H1 (cell line): ENCODE data around the gene UBR2. TPM values are rescaled to one million over a fixed set of nuclear protein-coding genes. Genes with fewer than 3 reads are reported as not detected.

Experiments
- KDM4A ChIP-seq: IDR thresholded peaks from one replicate; pipeline ENCODE4 v1.7.1; 2012; ENCODE audit warnings: low read depth, mild to moderate bottlenecking, moderate library complexity, low read length, inconsistent platforms; ENCODE audit not compliant: severe bottlenecking
- MAFK ChIP-seq: IDR thresholded peaks from 2 replicates; pipeline ENCODE4 v1.6.1; 2012; ENCODE audit warnings: low read depth, mild to moderate bottlenecking, improper control_type of control experiment, low read length
- polyA plus RNA-seq, 7 experiments: library from polyadenylated mRNA; depleted of rRNA in 3 of 7; stranded (reverse) in 5 of 7; unstranded in 2 of 7; fragments of >200 nt in 5 of 7; fragments of 200-250 nt in 2 of 7; gene quantifications; 1 replicate in 5 of 7; 2 replicates in 1 of 7; 4 replicates in 1 of 7; pipeline versions ENCODE4 v1.2.1 to v1.2.3, GENCODE V29; 2011 to 2013; ENCODE audit warnings: missing spikeins in 2 of 7, mixed read lengths in 2 of 7
- total RNA-seq: library from RNA; stranded (reverse); fragmentation: NEBNext Ultra II Directional; extraction: Animal tissue kit (Norgen Biotek cat#: 25700); gene quantifications from 2 replicates; pipeline ENCODE4 v1.2.1, GENCODE V29; 2021

The UBR2 gene
- total and polyA plus RNA-seq, 2 of the 8 experiments (the other 6 are each of a cell fraction or from before 2014, with no cell fraction given): 6.5 to 19.5 TPM

DNA sequence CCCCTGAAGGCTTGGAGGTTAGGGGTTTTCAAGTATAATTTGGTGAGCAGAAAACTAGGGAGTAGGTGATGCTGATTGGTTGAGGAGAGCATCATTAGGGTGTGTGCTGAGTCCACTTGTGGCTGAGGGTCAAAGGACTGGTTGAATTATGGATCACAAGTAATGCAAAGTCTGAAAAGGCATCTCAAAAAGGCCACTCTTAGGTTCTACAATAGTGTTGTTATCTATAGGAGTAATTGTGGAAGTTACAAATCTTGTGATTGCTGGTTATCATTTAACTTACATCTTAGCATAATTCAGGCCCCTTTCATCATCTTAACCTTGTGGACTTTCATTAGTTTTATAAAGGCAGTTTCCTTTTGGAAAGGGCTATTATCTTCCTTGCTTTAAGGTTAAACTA is 60.8 kb downstream of the UBR2 start (continued):
- no peak for TF ChIP-seq MAFK
- no peak for TF ChIP-seq KDM4A
